LNCaP clone FGC (cell line): ENCODE measurements around the gene MYOCOS.

Experiments used
- DNase-seq: peaks from one replicate; pipeline ENCODE4 v3.0.0-alpha.2; 2011; ENCODE audit warnings: low read depth
- H3K4me3 ChIP-seq: 2 replicates; pipeline ENCODE4 v1.5.1; 2011; ENCODE audit warnings: mild to moderate bottlenecking, low read depth, low read length, control low read depth
- CTCF ChIP-seq: IDR thresholded peaks from 2 replicates; pipeline ENCODE4 v1.5.1; 2012; ENCODE audit warnings: mild to moderate bottlenecking; ENCODE audit not compliant: control insufficient read depth, insufficient read depth; ENCODE audit errors: extremely low read depth

The MYOCOS gene

GRCh38 chr1:171641076-171641864, 19.2 kb downstream of the MYOCOS start:
- DNase-seq = no peak
- H3K4me3 ChIP-seq = no peak overlapping the region
- no peak for TF ChIP-seq CTCF

- DNase-seq = no peak
- no peak for TF ChIP-seq CTCF
- H3K4me3 ChIP-seq = no peak overlapping the region
Observed at GRCh38 chr1:171642197-171642596, 20.2 kb downstream of the MYOCOS start.

GRCh38 chr1:171643156-171643555, 21.1 kb downstream of the MYOCOS start:
- DNase-seq = no peak
- H3K4me3 ChIP-seq = no peak overlapping the region
- no peak for TF ChIP-seq CTCF

- peak; percentile 70 for DNase-seq
- no peak overlapping the region for H3K4me3 ChIP-seq
- peak; percentile 86 for TF ChIP-seq CTCF
Observed at GRCh38 chr1:171644805-171645483, 22.9 kb downstream of the MYOCOS start.

GRCh38 chr1:171645553-171646248, 23.7 kb downstream of the MYOCOS start:
- peak; percentile 73 for DNase-seq
- TF ChIP-seq CTCF = no peak
- H3K4me3 ChIP-seq = no peak overlapping the region

GRCh38 chr1:171646249-171646560, 24.2 kb downstream of the MYOCOS start:
- TF ChIP-seq CTCF = no peak
- DNase-seq = no peak
- H3K4me3 ChIP-seq = no peak overlapping the region
